Dermis blood vessel endothelial cell (primary cell): ENCODE data around the gene SSX4B. TPM values are rescaled to one million over a fixed set of nuclear protein-coding genes. Genes with fewer than 3 reads are reported as not detected.
"Not testable (repeated sequence)": the region's sequence is repeated elsewhere in the genome, so short reads cannot be mapped to it uniquely, and the experiment has no call there.

ENCODE experiments used
- DNase-seq: peaks from one replicate; pipeline ENCODE4 v3.0.0; 2010
- total RNA-seq: library from RNA; depleted of rRNA; stranded (reverse); fragments of >200 nt; gene quantifications from 2 replicates; pipeline ENCODE4 v1.2.3, GENCODE V29; 2014

SSX4B gene, protein sequence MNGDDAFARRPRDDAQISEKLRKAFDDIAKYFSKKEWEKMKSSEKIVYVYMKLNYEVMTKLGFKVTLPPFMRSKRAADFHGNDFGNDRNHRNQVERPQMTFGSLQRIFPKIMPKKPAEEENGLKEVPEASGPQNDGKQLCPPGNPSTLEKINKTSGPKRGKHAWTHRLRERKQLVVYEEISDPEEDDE
- not detected in 2 replicates for total RNA-seq

- not testable (repeated sequence) for DNase-seq
These were observed at the start of gene SSX4B for GRCh38 chrX:48411860-48412259. Gene SSX4B (minus strand): TSS chrX:48411960. CDS start chrX:48411372, 588 bp downstream.

DNA sequence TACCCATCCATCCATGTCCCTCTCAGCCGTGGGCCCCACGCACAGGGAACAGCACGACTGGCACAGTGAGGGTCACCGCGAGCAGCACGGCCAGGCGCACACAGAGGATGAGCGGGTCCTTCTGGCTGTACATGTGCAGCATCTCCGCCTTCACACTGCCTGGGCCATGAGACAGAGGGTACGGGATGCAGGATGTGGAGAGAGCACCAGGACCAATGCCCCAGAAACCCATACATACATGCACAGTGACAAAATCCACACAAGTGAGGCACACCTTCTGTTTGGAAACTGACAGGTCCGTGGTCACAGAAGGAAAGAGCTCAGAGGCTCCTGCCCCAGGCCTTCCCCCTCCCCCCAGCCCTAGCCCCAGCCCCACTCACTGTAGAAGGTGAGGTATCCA is 48.8 kb upstream of the SSX4B start:
- DNase-seq = no peak

DNA sequence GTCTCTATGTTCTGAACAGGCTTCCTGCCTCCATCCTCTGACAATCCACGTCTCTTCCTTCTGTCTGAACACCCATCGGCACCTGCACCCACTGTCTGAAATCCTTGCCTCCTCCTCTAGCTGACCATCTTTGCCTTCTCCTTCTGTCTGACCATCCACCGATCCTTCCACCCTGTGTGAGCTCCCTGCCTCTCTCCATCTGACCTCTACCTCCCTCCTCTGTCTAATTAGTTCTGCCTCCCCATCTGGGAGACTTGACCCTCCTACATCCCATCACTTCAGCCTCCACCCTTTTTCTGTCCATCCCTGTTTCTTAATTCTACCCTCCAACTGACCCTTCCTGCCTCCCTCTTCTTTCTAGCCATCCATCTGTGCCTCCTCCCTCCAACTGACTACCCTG is 48.3 kb upstream of the SSX4B start:
- no peak for DNase-seq

DNA sequence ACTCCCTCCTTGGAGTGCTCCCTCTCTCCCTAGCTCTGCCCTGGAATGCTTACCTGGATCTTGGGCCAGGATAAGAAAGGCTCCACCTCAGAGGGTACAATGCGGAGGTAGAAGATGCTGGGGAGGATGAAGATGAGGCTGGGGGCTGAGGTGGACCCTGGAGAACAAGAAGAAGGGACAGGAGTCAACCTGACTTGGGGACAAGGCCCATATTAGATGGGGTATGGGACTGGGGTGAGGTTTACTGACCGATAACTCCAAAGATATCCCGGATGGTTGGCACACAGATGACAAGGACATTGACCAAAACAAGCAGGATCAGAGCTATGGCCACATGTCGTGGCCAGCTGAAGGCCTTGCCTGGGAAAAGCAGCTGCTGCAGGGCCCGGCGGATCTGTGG is 47.7 kb upstream of the SSX4B start:
- DNase-seq = no peak

DNA sequence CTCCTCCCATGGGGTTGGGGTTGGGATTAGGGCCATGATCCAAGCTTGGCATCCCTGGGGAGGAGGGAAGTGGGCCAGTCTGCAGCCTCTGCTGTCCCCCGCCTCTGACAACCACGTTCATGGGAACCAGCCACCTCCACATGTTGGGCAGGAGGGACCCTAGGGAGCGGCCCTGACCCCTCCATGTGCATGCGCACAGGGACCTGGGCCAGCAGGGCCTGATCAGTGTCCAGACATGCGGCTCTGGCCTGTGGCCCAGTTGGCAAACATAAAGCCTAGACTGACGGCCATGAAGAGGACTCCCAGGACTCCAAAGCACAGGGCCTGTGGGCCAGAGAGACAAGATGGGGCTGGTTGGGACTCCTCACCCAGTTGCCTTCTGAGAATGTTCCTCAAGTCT is 47.0 kb upstream of the SSX4B start:
- DNase-seq = no peak

- DNase-seq = no peak
These were observed 45.0 kb upstream of the SSX4B start for GRCh38 chrX:48456628-48457331.

DNA sequence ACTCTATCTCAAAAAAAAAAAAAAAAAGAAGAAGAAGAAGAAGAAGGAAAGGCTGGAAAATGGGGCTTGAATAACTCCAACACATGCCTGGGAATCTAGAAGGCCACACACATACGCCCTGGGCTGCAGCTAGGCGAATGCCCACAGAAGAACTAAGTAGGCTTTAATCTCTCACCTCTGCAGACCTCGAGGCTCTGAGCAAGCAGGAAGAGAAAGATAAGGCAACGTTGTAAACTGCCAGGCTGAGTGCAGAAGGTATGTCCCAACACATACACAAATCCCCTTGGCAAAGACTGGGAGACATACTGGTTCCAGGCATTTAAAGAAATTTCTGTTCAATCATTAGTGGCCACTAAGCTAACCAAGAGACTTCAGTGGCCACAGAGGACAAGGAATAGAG is 39.9 kb upstream of the SSX4B start:
- DNase-seq = no peak

DNA sequence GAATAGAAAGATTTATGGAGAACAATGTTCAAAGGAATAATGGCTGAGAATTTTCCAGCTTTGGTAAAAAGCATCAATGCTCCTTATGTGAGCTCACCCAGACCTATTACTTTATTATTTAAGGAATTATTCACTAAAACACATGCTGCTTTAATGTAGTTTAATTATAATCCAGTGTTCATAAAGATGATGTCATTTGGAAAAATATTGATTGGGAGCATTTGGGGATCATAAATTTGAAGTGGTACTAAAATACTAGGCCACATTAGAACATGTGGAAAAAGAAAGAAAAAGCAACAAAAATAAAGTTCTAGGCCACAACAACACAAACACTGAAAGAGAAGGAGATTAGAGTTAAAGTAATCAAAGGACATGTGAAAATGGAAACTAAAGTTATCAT is 38.3 kb upstream of the SSX4B start:
- DNase-seq = no peak

- not testable (repeated sequence) for DNase-seq
These were observed 35.4 kb upstream of the SSX4B start for GRCh38 chrX:48447201-48447600.

DNA sequence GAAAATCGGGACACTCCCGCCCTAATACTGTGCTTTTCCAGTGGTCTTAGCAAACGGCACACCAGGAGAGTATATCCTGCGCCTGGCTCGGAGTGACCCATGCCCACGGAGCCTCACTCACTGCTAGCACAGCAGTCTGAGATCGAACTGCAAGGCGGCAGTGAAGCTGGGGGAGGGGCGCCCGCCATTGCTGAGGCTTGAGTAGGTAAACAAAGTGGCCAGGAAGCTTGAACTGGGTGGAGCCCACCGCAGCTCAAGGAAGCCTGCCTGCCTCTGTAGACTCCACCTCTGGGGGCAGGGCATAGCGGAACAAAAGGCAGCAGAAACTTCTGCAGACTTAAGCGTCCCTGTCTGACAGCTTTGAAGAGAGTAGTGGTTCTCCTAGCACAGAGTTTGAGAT is 22.0 kb upstream of the SSX4B start:
- DNase-seq = not testable (repeated sequence)

GRCh38 chrX:48430166-48430565 is 18.4 kb upstream of the SSX4B start:
- not testable (repeated sequence) for DNase-seq

- not testable (repeated sequence) for DNase-seq
These were observed 17.8 kb upstream of the SSX4B start for GRCh38 chrX:48429606-48430005.

- DNase-seq = not testable (repeated sequence)
These were observed 15.4 kb upstream of the SSX4B start for GRCh38 chrX:48427027-48427716.

- peak; percentile 0 for DNase-seq
These were observed 13.9 kb downstream of the SSX4B start for GRCh38 chrX:48397825-48398224.

DNA sequence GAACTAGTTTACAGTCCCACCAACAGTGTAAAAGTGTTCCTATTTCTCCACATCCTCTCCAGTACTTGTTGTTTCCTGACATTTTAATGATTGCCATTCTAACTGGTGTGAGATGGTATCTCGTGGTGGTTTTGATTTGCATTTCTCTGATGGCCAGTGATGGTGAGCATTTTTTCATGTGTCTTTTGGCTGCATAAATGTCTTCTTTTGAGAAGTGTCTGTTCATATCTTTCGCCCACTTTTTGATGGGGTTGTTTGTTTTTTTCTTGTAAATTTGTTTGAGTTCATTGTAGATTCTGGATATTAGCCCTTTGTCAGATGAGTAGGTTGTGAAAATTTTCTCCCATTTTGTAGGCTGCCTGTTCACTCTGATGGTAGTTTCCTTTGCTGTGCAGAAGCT is 14.8 kb downstream of the SSX4B start:
- not testable (repeated sequence) for DNase-seq

GRCh38 chrX:48383239-48383638 is 28.5 kb downstream of the SSX4B start, which contains the start of gene SSX4:
Gene SSX4 (plus strand): TSS chrX:48383539. CDS start chrX:48384054, 515 bp downstream.
- not testable (repeated sequence) for DNase-seq

DNA sequence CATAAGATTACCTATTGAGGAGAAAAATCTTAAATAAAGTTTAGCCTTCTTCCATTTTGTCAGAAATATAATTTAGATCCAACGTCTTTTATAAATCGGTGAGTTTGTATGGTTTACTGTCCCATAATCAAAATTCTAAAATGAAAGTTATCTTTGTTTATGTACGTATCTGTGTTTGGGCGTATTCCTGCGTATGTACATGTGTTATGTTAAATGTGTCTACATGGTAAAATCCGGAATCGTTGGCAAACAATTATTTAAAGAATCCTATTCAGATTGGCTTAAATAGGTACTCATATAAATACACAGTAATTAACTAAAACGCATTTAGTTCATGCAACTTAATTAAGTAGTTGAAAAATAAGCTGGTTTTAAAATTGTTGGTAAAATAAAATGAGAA is 41.4 kb downstream of the SSX4B start:
- not testable (repeated sequence) for DNase-seq

DNA sequence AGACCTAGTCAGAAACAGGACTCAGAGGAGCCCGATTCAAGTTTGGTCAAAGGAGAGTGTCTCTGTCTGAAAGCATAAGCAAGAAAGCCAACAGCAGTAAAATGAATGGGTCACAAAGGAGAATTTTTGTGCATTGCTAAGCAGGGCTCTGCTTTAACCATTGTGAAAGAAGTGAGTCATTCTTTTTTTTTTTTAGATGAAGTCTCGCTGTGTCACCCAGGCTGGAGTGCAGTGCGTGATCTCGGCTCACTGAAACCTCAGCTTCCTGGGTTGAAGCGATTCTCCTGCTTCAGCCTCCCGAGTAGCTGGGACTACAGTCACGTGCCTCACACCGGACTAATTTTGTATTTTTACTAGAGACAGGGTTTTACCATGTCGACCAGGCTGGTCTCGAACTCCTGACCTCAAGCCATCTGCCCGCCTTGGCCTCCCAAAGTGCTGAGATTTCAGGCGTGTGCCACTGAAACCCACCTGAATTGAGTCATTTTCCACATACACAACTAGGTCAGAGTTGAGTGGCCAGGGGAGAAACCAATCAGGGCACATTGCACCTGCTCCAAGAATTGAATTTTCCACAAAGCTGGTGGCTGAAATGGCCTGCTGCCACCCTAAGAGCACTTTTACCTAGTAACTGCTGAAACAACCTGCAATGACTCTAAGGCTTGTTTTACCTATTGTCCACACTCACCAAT is 43.9 kb downstream of the SSX4B start:
- DNase-seq = not testable (repeated sequence)

DNA sequence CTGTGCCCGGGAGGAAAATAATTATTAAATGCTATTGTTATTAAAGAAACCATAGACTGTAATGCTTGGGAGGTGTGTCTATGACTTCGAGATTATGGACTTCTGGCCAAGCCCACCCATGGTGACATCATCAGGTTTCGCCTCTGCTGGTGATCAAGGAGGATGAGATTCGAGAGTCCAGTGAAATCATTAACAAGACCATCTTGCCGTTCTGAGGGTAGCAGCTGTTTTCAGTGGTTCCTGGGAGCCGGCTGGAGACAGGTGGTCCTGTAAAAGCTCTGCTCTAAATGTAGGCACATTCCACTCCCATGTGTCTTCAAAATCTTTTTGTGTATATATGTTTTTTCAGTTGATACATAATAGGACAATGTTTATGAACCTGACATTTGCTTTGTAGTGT is 52.5 kb downstream of the SSX4B start:
- not testable (repeated sequence) for DNase-seq

DNA sequence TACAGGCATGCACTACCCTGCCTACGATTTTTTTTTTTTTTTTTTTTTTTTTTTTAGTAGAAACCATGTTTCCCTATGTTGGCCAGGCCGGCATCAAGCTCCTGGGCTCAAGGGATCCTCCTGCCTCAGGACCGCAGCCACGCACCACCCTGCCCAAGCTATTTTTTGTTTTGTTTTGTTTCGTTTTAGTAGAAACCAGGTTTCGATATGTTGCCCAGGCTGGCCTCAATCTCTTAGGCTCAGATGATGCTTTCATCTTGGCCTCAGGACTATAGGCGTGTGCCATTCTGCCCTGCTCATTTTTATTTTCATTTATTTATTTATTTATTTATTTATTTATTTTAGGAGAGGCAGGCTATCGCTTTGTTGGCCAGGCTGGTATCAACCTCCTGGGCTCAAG is 54.1 kb downstream of the SSX4B start:
- no peak for DNase-seq

GRCh38 chrX:48356315-48357094 is 55.3 kb downstream of the SSX4B start, which contains the start of gene SSX3:
Gene SSX3 (minus strand): TSS chrX:48356703. CDS start chrX:48355249, 1,454 bp downstream.
- not testable (repeated sequence) for DNase-seq
